IPS-18c (cell line): Measurements from ENCODE around the gene C18orf63.
"Not testable (repeated sequence)": the region's sequence is repeated elsewhere in the genome, so short reads cannot be mapped to it uniquely, and the experiment has no call there.

Source experiments
- H3K4me3 ChIP-seq: 2 replicates; pipeline ENCODE4 v1.7.0; 2013; ENCODE audit warnings: low read depth, mild to moderate bottlenecking, low read length, moderate library complexity; ENCODE audit not compliant: insufficient read depth
- H3K9me3 ChIP-seq: one replicate; pipeline ENCODE4 v1.6.1; 2013; ENCODE audit warnings: mild to moderate bottlenecking, low read length, moderate library complexity; ENCODE audit not compliant: control insufficient read depth, insufficient read depth

C18orf63 gene

DNA sequence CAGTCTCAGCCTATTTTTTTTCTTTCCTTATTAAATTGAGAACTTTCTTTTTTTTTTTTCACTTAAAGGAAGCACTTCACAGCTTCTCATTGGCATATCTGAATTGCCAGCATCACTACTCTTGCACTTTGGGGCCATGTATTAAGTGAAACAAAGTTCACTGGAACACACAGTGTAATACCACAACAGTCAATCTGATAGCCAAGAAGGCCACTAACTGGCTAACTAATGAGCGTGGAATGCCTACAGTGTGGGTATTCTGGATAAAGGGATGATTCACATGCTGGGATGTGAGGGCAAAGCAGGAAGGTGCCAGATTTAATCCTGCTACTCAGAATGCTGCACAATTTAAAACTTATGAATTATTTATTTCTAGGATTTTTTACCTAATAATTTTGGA lies 11.7 kb upstream of the C18orf63 start:
- no peaks in the 10 kb centered on the region for H3K9me3 ChIP-seq
- H3K4me3 ChIP-seq = no peak overlapping the region

DNA sequence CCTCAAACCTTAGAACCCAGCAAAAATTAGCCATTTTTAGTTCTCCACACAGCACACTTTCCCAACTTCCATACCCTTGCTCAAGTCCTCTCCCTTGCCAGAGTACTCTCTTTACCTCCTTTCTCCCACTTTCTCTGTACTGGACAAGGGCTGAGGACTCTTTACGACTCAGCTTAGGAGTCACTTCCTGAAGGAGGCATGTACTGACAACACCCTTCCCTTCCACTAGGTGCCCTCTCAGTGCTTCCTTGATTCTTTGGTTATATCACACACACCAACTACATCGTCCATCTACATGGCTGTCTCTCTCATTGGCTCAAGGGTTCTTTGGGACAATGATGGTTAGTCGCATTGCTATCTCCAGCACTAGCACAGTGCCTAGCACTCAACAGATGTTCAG lies 5.2 kb upstream of the C18orf63 start:
- no peak overlapping the region for H3K4me3 ChIP-seq
- H3K9me3 ChIP-seq = no peaks in the 10 kb centered on the region

DNA sequence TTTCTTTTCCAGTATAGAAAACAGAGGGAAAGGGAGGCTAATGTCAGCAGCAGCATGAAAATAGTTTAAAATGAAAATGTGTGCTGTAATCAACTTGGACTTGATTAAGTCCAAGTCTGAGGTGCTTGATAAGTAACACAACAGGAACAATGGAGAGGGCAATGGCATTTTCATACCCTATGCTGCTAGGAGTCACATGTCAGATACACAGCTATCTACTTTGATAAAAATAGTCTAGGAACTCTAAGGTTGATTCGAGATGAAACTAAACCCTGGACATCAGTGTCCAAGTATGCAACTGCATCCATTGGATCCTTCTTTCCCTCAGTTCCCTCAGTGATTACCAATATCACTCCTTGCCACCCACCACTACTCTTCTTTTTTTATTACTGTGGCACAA lies 4.6 kb upstream of the C18orf63 start:
- H3K9me3 ChIP-seq = no peaks in the 10 kb centered on the region
- H3K4me3 ChIP-seq = no peak overlapping the region

DNA sequence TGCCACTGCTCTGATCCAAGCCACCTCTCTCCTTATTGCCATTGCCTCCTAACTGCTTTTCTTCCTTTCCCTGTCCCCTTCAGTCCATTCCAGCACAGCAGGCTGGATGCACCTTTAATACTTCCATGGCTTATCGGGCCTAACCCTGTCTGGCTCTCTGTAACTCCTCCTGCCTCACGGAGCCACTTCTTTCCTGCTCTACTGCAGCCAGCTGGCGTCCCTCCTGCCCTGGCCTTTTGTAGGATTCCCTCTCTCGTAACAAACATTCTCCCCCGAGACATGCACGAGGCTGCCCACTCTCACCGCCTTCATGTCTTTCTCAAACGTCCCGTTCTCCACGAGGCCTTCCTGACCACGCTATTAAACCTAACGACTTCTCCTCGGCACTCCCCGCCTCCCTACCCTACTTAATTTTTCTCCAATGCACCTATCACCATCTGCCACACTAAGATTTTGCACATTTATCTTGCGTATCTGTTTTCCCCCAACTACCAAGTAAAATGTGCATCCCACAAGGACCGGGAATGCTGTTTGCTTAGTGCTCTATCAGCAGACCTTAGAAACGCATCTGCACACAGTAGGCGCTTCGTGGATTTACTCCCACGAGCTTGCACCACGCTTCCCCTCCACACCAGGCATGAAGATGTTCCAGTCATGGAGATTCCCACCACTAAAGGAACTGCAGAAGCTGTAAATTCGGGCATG lies 728 bp upstream of the C18orf63 start:
- H3K9me3 ChIP-seq = no peaks in the 10 kb centered on the region
- H3K4me3 ChIP-seq = no peak overlapping the region

DNA sequence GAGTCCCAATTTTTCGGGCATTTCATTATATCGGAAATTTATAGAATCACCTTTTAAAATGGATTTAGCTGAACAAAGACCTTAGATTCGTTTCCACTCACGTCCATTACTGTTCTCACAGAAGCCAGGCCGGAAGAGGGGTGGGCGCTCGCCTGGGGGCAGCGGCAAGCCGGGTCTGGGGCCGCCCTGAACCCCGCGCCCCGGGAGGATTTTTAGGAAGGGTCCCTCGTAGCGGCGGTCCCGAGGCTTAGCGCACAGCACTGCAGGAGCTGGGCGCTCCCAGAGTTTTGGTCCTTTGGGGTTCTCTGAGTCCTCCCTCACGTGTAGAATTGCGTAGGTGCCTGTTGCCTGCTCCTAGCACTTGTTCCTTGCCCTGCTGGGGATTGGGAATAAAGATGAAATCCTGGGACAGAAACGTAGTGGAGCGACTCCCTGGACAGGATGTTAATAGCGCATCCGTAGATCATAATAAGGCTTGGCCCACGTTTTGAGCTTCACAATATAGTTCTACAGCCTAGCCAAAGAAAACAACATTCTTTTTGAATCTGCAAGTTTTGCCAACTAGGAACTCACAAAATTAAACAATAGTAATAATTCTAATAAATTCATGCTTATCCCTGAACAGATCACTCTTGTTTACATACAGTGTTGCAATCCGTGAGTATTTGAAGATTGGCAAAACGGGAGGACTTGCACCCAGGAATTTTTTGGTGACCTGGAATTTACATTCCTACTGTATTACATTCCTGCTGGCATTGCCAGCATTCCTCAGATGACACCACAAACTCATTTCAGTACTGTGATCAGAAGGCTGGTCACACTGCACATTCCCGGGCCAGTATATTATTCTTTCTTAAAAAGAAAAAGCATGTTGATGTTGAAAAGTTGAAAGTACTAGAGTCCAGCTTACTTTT lies 875 bp downstream of the C18orf63 start:
- no peaks in the 10 kb centered on the region for H3K9me3 ChIP-seq
- H3K4me3 ChIP-seq = no peak overlapping the region

DNA sequence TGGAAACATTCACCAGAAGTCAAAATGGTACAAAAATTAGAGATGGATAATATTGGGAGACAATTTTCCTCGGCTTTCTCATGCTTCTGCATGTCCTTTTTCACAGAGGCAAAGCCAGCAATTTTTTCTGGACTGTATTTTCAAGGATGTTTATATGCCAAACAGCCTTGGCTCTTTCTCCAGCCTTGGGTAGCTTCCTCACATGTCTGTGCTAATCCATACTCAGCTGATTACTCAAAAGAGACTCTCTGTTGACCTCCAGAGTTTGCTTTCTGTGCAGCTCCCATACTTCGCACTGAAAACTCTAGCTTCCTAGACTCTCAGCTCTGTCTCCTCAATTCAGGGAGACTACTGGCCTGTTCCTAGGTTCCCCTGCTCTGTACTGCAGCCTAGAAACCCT lies 10.6 kb downstream of the C18orf63 start:
- H3K9me3 ChIP-seq = no peaks in the 10 kb centered on the region
- no peak overlapping the region for H3K4me3 ChIP-seq

DNA sequence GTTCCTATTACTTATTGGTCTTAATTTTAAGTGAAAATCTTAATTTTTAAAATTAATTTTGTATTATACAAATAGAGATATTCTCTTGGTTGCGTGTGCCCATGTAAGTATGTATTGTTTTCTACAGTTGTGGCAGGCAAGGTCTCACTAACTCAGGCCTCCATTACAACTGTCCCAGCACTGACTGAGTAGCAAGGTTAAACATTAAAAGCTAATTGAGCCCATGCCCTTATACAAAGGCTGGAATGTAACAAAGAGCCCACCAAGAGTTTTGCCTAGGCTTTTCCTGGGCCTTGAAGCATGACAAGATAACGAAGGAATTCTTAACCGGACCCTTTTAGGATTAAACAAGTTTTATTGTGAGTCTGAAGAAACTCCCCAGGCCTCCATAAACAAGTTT lies 11.2 kb downstream of the C18orf63 start:
- H3K9me3 ChIP-seq, H3K4me3 ChIP-seq: not testable (repeated sequence)

DNA sequence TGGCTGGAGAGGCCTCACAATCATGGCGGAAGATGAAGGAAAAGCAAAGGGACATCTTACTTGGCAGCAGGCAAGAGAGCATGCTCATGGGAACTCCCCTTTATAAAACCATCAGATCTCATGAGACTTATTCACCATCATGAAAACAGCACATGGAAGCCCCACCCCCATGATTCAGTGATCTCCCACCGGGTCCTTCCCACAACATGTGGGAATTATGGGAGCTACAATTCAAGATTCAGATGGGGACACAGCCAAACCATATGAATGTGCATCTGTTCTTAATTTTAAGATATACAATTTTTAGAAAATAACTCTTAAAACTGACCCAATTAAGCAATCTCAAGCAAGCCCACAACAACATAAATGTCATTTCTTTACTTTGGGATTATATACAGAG lies 12.6 kb downstream of the C18orf63 start:
- H3K4me3 ChIP-seq = no peak overlapping the region
- no peaks in the 10 kb centered on the region for H3K9me3 ChIP-seq

DNA sequence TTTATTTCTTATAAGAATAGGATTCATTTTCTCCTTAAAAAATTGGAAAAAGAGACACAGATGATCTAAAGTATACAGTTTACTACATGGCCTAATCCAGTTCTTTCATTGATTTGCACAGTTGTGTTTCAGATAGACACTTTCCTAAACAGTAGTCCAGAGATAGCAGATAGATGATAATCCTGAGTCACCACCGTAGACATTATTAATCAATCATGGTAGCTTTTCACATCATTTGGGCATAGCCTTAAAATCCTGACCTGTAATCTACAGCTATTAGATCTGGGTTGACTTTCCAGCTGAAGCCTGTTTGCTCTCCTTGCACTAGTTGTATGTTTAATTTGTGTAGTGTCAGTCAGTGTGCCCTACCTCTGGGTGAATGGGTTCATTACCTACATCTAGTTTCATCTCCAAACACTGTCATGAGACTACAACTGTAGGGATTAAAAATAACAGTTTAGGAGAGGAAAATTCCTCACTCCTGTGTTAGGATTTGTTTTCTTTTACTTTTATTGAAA lies 14.1 kb downstream of the C18orf63 start:
- H3K4me3 ChIP-seq = no peak overlapping the region

DNA sequence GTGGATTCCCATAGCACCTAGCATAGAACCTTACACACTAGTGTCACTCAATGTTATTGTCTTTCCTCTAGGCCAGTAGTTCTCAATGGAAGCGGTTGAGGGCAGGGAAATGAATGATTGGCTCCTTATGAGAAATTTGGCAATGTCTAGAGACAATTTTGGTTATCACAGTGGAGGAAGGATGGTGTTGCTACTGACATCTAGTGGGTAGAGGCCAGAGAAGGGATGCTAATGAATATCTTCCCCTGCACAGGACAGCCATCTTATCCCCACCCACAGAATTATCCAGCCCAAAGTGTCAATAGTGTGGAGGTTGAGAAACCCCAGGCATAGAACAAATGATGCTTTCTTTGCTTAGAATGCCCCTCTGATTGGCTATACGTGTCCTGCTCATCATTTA lies 15.8 kb downstream of the C18orf63 start:
- Histone ChIP-seq H3K9me3 (no peaks in the 10 kb centered on the region), H3K4me3 (no peak overlapping the region)

More for the DNA sequence above, 14.1 kb downstream of the C18orf63 start:
- H3K9me3 ChIP-seq = no peaks in the 10 kb centered on the region

DNA sequence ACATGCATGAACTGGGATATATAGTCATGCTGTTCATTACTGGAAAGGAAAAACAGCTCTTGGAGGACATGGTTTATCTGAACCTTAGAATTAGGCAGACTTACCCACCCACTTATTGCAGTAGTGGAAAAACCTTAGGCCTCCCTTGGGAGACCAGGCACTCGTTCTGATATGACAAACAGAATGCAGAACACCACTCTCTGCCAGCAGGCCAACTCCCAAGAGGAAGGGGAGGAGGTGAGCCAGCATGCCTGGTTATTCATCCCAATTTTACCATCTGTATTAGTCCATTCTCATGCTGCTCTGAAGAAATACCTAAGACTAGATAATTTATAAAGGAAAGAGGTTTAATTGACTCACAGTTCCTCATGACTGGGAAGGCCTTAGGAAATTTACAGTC lies 17.5 kb downstream of the C18orf63 start:
- H3K9me3 ChIP-seq = no peaks in the 10 kb centered on the region
- H3K4me3 ChIP-seq = no peak overlapping the region

DNA sequence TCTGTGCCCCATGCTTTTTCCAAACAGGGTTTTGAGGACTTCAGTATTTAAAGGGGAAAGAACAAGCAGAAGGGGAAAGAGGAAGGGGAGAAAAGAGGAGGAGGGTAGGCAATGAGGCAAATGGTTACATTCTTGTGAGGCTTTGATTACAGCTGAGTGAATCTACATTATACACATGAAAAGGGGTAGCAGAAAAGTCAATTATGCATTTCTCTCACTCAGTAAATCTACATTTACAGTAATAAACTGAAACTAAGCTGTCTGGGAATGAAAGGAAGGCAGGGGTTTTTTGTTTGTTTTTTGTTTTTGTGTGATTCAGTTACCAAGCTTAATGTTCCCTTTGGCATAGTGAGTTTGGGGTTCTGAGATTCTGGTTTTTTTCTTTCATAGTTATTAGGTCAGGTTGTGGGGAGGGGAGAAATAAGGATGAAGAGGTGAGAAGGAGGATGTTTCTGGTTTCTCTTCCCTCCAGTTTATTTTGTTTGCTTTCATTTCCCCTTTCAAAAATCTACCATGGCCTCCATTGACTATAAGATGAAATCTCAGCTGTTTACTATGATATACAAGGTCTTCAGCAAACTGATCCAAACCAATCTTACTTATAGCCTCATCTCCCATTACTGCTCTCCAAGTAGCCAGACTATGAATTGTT lies 18.7 kb downstream of the C18orf63 start:
- H3K4me3 ChIP-seq = no peak overlapping the region
- no peaks in the 10 kb centered on the region for H3K9me3 ChIP-seq

DNA sequence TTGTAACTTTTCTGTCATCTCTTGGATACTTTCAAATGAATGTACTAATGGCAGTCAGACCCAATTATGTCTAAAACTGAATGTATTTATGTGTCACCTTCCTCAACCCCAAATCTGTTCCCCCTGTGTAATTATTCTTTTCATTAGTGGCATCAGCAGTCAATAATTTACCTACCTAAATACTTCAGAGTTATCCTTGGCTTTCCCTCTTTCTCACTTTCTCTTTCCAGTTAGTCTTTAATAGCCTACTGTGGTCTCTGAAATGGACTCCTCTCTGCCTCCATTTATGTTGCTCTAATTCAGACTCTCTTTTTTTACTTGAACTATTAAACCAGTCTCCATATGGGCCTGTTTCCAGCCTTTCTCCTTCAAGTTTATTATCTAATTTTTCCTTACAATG lies 21.0 kb downstream of the C18orf63 start:
- Histone ChIP-seq H3K9me3 (no peaks in the 10 kb centered on the region), H3K4me3 (no peak overlapping the region)

DNA sequence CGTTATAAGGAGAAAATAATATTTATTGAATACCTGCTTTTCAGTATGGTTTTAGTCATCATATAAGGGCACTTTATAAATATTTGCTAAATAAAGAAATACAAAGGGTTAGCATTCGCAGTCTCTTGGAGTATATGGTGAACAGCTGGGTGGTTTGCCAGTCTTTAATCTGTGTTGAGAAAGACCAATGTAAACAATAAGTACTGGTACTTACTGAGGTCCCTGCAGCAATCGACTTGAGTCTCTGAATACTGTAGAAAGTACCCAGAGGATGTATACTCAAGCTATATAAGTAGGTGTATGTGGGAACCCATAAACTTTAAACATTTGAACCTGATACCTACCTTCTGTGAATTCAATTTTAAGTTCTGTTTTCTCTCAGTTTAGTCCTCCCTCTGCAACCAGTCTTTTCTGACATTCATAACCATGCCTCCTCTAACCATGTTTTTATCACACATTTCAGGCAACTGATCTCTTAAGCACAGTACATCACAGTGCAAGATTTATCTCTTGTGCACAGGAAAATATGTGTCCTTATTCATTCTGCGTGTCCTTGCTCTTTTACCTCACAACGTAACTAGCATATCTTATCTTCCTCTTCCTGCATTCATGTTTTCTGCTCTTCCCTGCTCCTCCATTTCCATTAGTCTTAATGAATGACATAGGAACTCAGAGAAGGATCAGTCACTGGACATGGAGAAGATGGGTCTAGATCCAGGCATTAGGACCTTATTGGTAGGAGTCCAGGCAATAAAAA lies 21.7 kb downstream of the C18orf63 start:
- Histone ChIP-seq H3K9me3 (no peaks in the 10 kb centered on the region), H3K4me3 (no peak overlapping the region)

DNA sequence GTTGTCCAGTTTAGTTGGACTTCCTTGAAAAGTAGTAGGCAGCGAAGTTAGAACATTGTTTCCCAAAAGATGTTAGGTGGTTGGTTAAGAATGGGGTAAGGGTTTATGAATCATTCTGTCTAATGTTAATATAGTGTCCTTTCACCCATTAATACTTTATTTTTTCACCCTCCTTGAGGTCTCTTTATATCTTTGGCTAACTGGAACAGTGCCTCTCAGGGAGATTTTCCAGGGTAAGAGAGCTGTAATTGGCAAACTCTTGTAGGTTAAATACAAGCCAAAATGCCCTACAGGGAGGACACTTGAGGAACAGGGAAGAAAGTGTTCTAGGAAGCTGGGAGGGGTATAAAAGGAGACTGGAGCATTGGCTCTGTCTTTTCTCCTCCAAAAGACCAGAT lies 22.3 kb downstream of the C18orf63 start:
- no peaks in the 10 kb centered on the region for H3K9me3 ChIP-seq

DNA sequence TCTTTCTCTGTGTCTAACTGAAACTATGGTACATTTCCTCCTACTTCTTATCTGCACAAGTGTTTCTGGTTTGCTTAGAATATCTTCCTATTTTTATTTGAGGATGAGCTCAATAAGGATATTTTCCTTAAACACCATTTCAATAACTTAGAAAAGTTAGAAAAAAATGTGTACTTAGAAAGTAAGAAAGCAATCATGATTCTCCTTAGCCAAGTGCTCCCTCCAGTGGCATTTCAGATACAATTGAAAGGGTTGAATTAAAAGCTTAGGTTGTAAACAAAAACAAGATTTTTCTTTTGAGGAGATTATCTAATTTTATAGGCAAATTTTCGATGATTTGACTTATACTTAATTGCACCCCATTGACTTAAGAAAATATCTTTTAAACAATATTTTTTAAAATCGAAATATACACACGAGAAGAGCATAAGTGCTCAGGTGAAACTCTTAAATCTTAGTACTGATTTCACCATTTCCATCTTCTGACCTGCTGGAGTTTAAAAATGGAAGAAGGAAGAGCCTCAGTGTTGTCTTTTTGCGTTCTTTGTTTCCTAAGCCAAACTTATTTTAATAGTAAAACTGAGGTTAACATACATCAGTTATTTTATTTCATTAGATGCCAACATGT lies 26.9 kb downstream of the C18orf63 start:
- Histone ChIP-seq H3K4me3 (no peak overlapping the region), H3K9me3 (no peaks in the 10 kb centered on the region)

More for the DNA sequence above, 22.3 kb downstream of the C18orf63 start:
- no peak overlapping the region for H3K4me3 ChIP-seq

DNA sequence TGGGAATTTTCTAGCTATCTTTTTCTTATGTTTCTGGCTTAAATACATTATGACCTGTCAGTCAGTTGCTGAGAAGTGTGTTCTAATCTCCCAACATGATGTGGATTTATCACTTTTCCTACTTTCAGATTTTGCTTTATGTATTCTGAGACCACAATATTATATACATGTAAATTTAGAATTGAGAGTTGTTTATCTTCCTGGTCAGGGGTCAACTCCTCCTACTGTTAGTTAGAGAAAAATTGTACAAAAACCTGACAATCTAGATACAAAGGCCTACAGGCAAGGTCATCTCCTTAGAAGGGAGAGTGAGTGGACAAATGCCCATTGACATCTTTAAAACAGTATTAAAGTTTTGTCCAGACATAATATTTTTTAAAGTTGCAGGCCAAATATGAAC lies 30.6 kb downstream of the C18orf63 start:
- Histone ChIP-seq H3K9me3 (no peaks in the 10 kb centered on the region), H3K4me3 (no peak overlapping the region)
